K562 (cell line): ENCODE data around the gene CCT7. TPM values are rescaled to one million over a fixed set of nuclear protein-coding genes. Genes with fewer than 3 reads are reported as not detected.

ENCODE experiments used
- CBX5 ChIP-seq: IDR thresholded peaks from 2 replicates; pipeline ENCODE4 v1.6.1; 2014; ENCODE audit warnings: low read depth, borderline replicate concordance
- GTF2F1 ChIP-seq: IDR thresholded peaks from 2 replicates; pipeline ENCODE4 v1.6.1; 2011; ENCODE audit warnings: low read depth, low read length, improper control_type of control experiment
- HDAC2 ChIP-seq: fragments of 450-650 bp; IDR thresholded peaks from 2 replicates; pipeline ENCODE4 v1.6.1; 2016; ENCODE audit warnings: mild to moderate bottlenecking
- HMG20A ChIP-seq: fragments of 450-650 bp; formaldehyde crosslinking; conservative IDR thresholded peaks from 2 replicates; pipeline ENCODE4 v1.4.0; 2020; ENCODE audit warnings: mild to moderate bottlenecking, mixed read lengths
- HNRNPL ChIP-seq: fragments of 200-400 bp; formaldehyde crosslinking; IDR thresholded peaks from 2 replicates; pipeline ENCODE4 v1.6.1; 2017; ENCODE audit warnings: low read depth, mild to moderate bottlenecking, low read length
- MAFF ChIP-seq: IDR thresholded peaks from 2 replicates; pipeline ENCODE4 v1.6.1; 2012; ENCODE audit warnings: low read length, improper control_type of control experiment
- MEF2D ChIP-seq: conservative IDR thresholded peaks from 2 replicates; pipeline ENCODE4 v1.6.1; 2016; ENCODE audit warnings: low read depth, missing genetic modification characterization, missing compliant biosample characterization
- NR2C2 ChIP-seq, 2 experiments: fragments of 200-800 bp in 1 of 2; sonication (Bioruptor generic) in 1 of 2; sonication (generic) in 1 of 2; formaldehyde crosslinking in 1 of 2; IDR thresholded peaks; 2 replicates each; pipeline versions ENCODE4 v1.6.1 to v1.8.0; 2016 to 2022; ENCODE audit warnings: mild to moderate bottlenecking in 1 of 2, missing compliant biosample characterization in 1 of 2, missing genetic modification characterization in 1 of 2, missing genetic modification reagents in 1 of 2
- OTX1 ChIP-seq: fragments of 450-650 bp; formaldehyde crosslinking; IDR thresholded peaks from 2 replicates; pipeline ENCODE4 v1.4.0; 2022; ENCODE audit warnings: mild to moderate bottlenecking
- POLR3G ChIP-seq: IDR thresholded peaks from 2 replicates; pipeline ENCODE4 v1.6.1; 2011; ENCODE audit not compliant: insufficient read length, insufficient replicate concordance; ENCODE audit errors: extremely low read depth
- PTTG1 ChIP-seq: fragments of 450-650 bp; IDR thresholded peaks from 2 replicates; pipeline ENCODE4 v1.6.1; 2016; ENCODE audit warnings: low read depth, mild to moderate bottlenecking, missing genetic modification characterization, missing compliant biosample characterization
- SMAD1 ChIP-seq: fragments of 150-350 bp; IDR thresholded peaks from 2 replicates; pipeline ENCODE4 v1.6.1; 2014; ENCODE audit warnings: low read length, low read depth; ENCODE audit not compliant: partially characterized antibody
- STAT5A ChIP-seq: IDR thresholded peaks from 2 replicates; pipeline ENCODE4 v1.6.1; 2012; ENCODE audit warnings: low read length, inconsistent platforms, borderline replicate concordance
- ZBED1 ChIP-seq: IDR thresholded peaks from 2 replicates; pipeline ENCODE4 v1.6.1; 2014
- ZBTB1 ChIP-seq: sonication (generic); formaldehyde crosslinking; IDR thresholded peaks from 2 replicates; pipeline ENCODE4 v1.8.1; 2023; ENCODE audit warnings: missing genetic modification reagents, low read depth, mild to moderate bottlenecking, borderline replicate concordance
- ZNF280B ChIP-seq: fragments of 250-450 bp; sonication (Bioruptor Pico); IDR thresholded peaks from 2 replicates; pipeline ENCODE4 v1.5.1; 2021; ENCODE audit warnings: mild to moderate bottlenecking
- ZNF518B ChIP-seq: fragments of 250-450 bp; sonication (Bioruptor Pico); IDR thresholded peaks from 2 replicates; pipeline ENCODE4 v1.5.0; 2021; ENCODE audit warnings: mild to moderate bottlenecking, moderate library complexity
- ZNF57 ChIP-seq: fragments of 450-650 bp; formaldehyde crosslinking; IDR thresholded peaks from 2 replicates; pipeline ENCODE4 v1.4.0; 2020; ENCODE audit warnings: mild to moderate bottlenecking, moderate library complexity
- ZNF639 ChIP-seq, 2 experiments: fragments of 200-800 bp in 1 of 2; sonication (Bioruptor generic) in 1 of 2; sonication (generic) in 1 of 2; formaldehyde crosslinking in 1 of 2; IDR thresholded peaks in 1 of 2; conservative IDR thresholded peaks in 1 of 2; 2 replicates each; pipeline versions ENCODE4 v1.5.0 to v1.6.1; 2016 to 2020; ENCODE audit warnings: missing compliant biosample characterization in 1 of 2, missing genetic modification characterization in 1 of 2, missing genetic modification reagents in 1 of 2
- ZSCAN29 ChIP-seq: fragments of 450-650 bp; IDR thresholded peaks from 2 replicates; pipeline ENCODE4 v1.6.1; 2017
- polyA plus RNA-seq, 8 experiments: library from polyadenylated mRNA; depleted of rRNA in 4 of 8; stranded (reverse) in 5 of 8; unstranded in 3 of 8; fragments of >200 nt; fragmentation: Nextera tagmentation in 2 of 8; fragmentation: Illumina TruSeq in 1 of 8; extraction: Ambion mirVana in 2 of 8; extraction: Trizol in 1 of 8; gene quantifications; 2 replicates each; pipeline versions ENCODE4 v1.2.1 to v1.2.3, GENCODE V29; 2011 to 2014; ENCODE audit warnings: inconsistent platforms in 1 of 8, missing spikeins in 1 of 8
- total RNA-seq, 7 experiments: library from RNA; depleted of rRNA in 6 of 7; stranded (reverse); fragments of >200 nt in 6 of 7; fragmentation: Illumina TruSeq in 2 of 7; extraction: Trizol in 2 of 7; gene quantifications; 2 replicates each; pipeline versions ENCODE4 v1.2.1 to v1.2.3, GENCODE V29; 2011 to 2021; ENCODE audit warnings: low replicate concordance in 1 of 7

Gene CCT7
- total and polyA plus RNA-seq, 9 of the 15 experiments (the other 6 are each of a cell fraction or from before 2014, with no cell fraction given) = 326 to 856 (median 638) TPM

GRCh38 chr2:73233932-73234832 lies at the start of gene CCT7 (continued):
- TF ChIP-seq SMAD1 (peak; percentile 67), ZSCAN29 (peak; percentile 70; the same call in 1 of the 2 replicates), GTF2F1 (no peak), ZBTB1 (CRISPR knock-in tag) (no peak), ZNF280B (no peak), MEF2D (tag) (0 out of 2 replicates have a peak, but pooled peaks have one; percentile 13), OTX1 (CRISPR knock-in tag) (no peak), HMG20A (CRISPR knock-in tag) (no peak), MAFF (no peak), ZNF518B (CRISPR knock-in tag) (no peak), HNRNPL (no peak), HDAC2 (no peak), NR2C2 (CRISPR knock-in tag; IDR thresholded peaks at IDR 0.05) (peak; percentile 46; the same call in 1 of the 2 replicates), NR2C2 (tag; IDR thresholded peaks at IDR 0.05) (peak; percentile 84), CBX5 (no peak), ZBED1 (no peak), ZNF639 (CRISPR knock-in tag; conservative IDR thresholded peaks at IDR 0.05 in 1 of 2, IDR thresholded peaks at IDR 0.05 in 1 of 2) (peak in 1 of 2 experiments; percentile 86; a peak in 2 of 4 replicates), POLR3G (no peak), ZNF57 (CRISPR knock-in tag) (no peak), STAT5A (no peak; the same call in 1 of the 2 replicates), PTTG1 (tag) (no peak)
